Measurements from ENCODE around the gene YWHAH.

The YWHAH gene

DNA sequence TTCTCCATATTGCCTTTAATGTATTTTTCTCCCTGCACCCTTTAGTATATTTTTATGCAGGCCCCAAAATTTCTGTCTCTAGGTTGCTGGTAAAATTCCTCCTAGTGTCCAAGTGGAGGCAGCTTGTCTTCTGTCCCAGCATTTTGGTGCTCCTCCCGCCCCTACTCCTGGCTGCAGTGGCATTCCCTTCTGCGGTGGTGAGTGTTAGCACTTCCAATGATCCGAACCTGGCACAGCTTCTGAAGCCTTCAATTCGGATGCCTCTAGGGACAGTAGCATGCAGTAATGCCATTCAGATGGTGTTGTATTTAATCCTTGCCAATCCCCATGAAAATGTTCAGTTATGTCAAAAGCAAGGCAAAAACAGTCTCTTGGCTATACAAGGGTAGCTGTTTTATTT is 5.9 kb downstream of the YWHAH start:
- Mint-ChIP-seq H3K27me3 (no peaks in the 10 kb centered on the region), H3K27ac (no peak overlapping the region), H3K4me1 (peaks cover 25% of the 10 kb centered on the region), H3K9me3 (no peaks in the 10 kb centered on the region), H3K4me3 (no peak overlapping the region), H3K36me3 (peaks cover 2% of the 10 kb centered on the region)
- ATAC-seq (ENCODE audit: low read depth) (no peak), DNase-seq (ENCODE audit: low spot score in 2 of 2) (no peak)

DNA sequence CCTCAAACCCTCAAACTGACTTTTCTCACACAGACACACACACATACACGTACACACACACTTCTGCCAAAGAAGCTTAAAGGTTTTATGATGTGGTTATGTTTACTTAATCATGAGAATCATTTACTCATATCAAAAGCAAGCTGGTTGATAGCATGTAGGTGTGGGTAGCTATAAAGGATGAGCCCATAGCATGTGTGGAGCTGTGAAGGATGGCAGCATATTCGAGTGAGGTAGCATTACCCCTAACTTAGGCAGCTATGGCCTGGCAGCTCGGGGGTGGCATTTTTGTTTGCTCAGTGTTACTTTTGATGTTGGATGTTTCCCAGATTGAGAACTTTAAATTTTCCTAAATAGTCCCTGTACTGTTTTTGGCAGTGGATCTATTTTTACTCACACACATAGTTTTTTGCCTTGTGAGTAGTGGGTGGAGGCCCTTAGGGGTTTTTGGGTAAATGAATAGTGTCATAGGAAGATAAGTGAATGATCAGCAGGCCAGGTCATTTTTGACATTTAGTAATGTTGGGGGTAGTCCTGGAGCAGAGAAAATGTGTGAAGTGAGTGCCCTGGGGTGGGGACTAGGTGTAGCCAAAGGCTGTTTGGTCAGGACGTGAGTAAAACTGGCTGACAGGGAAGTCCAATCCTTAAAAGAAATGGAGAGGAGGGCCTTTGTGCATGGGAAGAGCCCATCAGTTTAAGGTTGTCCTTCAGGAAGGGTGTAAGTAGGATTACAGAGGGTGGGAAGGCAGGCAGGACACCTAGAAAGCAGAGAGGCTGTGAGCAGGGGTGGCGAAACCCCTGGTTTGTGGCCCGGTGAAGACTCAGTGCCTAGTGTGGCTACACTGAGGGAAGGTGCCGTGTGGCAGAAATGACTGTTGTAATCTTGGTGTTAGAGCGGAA is 7.1 kb downstream of the YWHAH start:
- DNase-seq (ENCODE audit: low spot score in 2 of 2) (no peak), ATAC-seq (ENCODE audit: low read depth) (no peak)
- Mint-ChIP-seq H3K4me3 (no peak overlapping the region), H3K27me3 (no peaks in the 10 kb centered on the region), H3K27ac (peak overlapping the region; percentile 71), H3K9me3 (no peaks in the 10 kb centered on the region), H3K36me3 (peaks cover 9% of the 10 kb centered on the region), H3K4me1 (peaks cover 25% of the 10 kb centered on the region)

GRCh38 chr22:31952094-31952401 is 7.7 kb downstream of the YWHAH start:
- Mint-ChIP-seq H3K9me3 (no peaks in the 10 kb centered on the region), H3K36me3 (peaks cover 15% of the 10 kb centered on the region), H3K27me3 (no peaks in the 10 kb centered on the region), H3K4me1 (peaks cover 24% of the 10 kb centered on the region), H3K4me3 (no peak overlapping the region), H3K27ac (no peak overlapping the region)
- DNase-seq (ENCODE audit: low spot score in 2 of 2) (no peak), ATAC-seq (ENCODE audit: low read depth) (no peak)

DNA sequence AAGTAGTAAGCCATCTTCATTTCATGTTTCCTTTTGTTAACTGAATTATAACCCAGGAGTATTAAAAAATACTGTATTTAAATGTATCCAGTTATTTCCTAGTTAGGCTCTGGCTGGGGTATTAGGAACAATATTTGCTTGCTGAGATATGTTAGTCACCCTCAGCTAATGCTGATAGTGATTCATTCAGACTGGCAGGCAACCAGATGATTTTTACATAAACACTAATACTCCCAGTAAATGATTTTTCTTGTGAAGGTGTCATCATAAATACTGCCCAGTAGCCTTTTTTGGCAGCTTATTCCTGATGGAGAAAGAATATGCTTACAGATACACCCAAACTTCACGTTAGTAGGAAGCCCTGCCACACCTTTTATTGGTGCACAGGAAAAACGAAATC is 8.1 kb downstream of the YWHAH start:
- DNase-seq (ENCODE audit: low spot score in 2 of 2) (no peak), ATAC-seq (ENCODE audit: low read depth) (no peak)
- no peak overlapping the region for H3K4me3 Mint-ChIP-seq
- no peaks in the 10 kb centered on the region for H3K27me3 Mint-ChIP-seq
- H3K27ac Mint-ChIP-seq, result no peak overlapping the region
- no peaks in the 10 kb centered on the region for H3K9me3 Mint-ChIP-seq
- H3K36me3 Mint-ChIP-seq, result peaks cover 15% of the 10 kb centered on the region
- H3K4me1 Mint-ChIP-seq, result peaks cover 20% of the 10 kb centered on the region

DNA sequence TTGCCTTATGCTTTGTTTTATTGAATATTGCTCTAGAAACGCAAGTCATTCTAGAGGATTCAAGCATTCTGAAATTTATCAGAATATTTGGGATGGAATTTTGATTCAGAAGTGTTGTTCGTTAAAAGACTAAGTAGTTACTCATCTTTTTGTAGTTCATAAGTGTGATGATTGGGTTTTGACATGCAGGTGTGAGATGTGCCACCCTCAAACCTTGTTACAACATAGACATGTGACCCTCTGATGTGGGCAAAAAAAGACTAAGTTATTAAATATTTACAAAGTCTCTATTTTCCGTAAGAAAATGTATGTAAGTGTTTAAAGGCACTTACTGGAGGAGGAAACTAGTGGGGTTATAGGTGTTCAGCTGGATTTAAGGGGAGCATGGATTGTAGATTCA is 8.9 kb downstream of the YWHAH start:
- DNase-seq (ENCODE audit: low spot score in 2 of 2), result no peak
- ATAC-seq (ENCODE audit: low read depth), result no peak
- Mint-ChIP-seq H3K27me3 (no peaks in the 10 kb centered on the region), H3K36me3 (peaks cover 13% of the 10 kb centered on the region), H3K4me1 (peaks cover 20% of the 10 kb centered on the region), H3K4me3 (no peak overlapping the region), H3K27ac (no peak overlapping the region), H3K9me3 (no peaks in the 10 kb centered on the region)

GRCh38 chr22:31954535-31955523 is 10.5 kb downstream of the YWHAH start:
- H3K9me3 Mint-ChIP-seq, result no peaks in the 10 kb centered on the region
- DNase-seq (ENCODE audit: low spot score in 2 of 2) (no peak), ATAC-seq (ENCODE audit: low read depth) (no peak)
- H3K4me3 Mint-ChIP-seq, result no peak overlapping the region
- H3K27ac Mint-ChIP-seq, result no peak overlapping the region
- peaks cover 20% of the 10 kb centered on the region for H3K4me1 Mint-ChIP-seq
- H3K36me3 Mint-ChIP-seq, result peaks cover 17% of the 10 kb centered on the region
- no peaks in the 10 kb centered on the region for H3K27me3 Mint-ChIP-seq

DNA sequence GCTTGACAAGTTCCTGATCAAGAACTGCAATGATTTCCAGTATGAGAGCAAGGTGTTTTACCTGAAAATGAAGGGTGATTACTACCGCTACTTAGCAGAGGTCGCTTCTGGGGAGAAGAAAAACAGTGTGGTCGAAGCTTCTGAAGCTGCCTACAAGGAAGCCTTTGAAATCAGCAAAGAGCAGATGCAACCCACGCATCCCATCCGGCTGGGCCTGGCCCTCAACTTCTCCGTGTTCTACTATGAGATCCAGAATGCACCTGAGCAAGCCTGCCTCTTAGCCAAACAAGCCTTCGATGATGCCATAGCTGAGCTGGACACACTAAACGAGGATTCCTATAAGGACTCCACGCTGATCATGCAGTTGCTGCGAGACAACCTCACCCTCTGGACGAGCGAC is 12.0 kb downstream of the YWHAH start:
- Mint-ChIP-seq H3K4me3 (no peak overlapping the region), H3K36me3 (peaks cover 17% of the 10 kb centered on the region), H3K27ac (no peak overlapping the region), H3K27me3 (no peaks in the 10 kb centered on the region), H3K4me1 (peaks cover 20% of the 10 kb centered on the region), H3K9me3 (no peaks in the 10 kb centered on the region)
- no peak for DNase-seq (ENCODE audit: low spot score in 2 of 2)
- ATAC-seq (ENCODE audit: low read depth), result no peak

- Mint-ChIP-seq H3K4me3 (no peak overlapping the region), H3K27me3 (no peaks in the 10 kb centered on the region), H3K9me3 (no peaks in the 10 kb centered on the region), H3K27ac (peak overlapping the region; percentile 52), H3K4me1 (peaks cover 12% of the 10 kb centered on the region), H3K36me3 (peaks cover 17% of the 10 kb centered on the region)
- DNase-seq (ENCODE audit: low spot score in 2 of 2) (no peak), ATAC-seq (ENCODE audit: low read depth) (no peak)
These were observed 13.7 kb downstream of the YWHAH start for GRCh38 chr22:31957970-31958594.

DNA sequence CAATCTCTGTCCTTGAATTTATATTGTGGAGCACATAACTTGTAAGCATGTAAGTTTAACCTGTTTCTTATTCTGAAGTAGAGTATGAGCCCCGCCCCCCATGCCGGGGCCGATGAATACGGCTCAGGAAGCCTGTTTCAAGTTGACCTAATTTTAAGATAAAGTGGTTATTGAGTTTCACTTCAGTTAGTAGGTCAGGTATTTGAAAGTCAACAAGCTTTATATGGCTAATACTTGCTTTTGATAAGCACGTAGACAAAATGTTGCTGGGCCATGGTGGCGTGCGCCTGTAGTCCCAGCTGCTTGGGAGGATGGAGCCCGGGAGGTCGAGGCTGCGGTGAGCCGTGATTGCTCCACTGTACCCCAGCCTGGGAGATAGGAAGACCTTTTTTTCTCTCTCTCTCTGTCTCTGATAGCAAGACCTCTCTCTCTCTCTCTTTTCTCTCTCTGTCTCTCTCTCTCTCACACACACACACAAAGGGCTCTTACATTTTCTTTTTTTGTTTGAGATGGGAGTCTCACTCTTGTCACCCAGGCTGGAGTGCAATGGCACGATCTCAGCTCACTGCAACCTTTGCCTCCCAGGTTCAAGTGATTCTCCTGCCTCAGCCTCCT is 14.4 kb downstream of the YWHAH start:
- Mint-ChIP-seq H3K4me1 (peaks cover 9% of the 10 kb centered on the region), H3K27me3 (no peaks in the 10 kb centered on the region), H3K9me3 (no peaks in the 10 kb centered on the region), H3K4me3 (no peak overlapping the region), H3K36me3 (peaks cover 17% of the 10 kb centered on the region), H3K27ac (peak overlapping the region; percentile 52)
- ATAC-seq (ENCODE audit: low read depth) (no peak), DNase-seq (ENCODE audit: low spot score in 2 of 2) (no peak)

DNA sequence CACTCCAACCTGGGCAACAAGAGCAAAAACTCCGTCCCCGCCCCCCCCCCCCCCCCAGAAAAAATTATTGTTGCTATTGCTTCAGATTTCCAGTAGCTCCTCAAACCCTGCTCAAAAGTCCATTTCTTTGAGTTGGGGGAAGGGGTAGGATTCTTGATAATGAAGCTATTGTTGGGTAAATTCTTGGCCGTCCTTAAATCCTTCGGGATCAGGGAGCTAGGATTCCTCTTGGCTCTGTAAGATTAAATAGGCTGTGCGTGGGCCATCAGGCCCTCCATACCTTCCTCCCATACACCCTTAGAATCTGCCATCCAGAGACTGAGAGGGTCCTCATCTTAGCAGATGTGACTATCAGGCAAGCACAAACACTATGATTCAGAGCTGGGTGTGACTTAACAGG is 16.4 kb downstream of the YWHAH start:
- no peak overlapping the region for H3K4me3 Mint-ChIP-seq
- H3K27me3 Mint-ChIP-seq, result peaks cover 5% of the 10 kb centered on the region
- H3K36me3 Mint-ChIP-seq, result peaks cover 16% of the 10 kb centered on the region
- no peaks in the 10 kb centered on the region for H3K9me3 Mint-ChIP-seq
- DNase-seq (ENCODE audit: low spot score in 2 of 2) (no peak), ATAC-seq (ENCODE audit: low read depth) (no peak)
- no peaks in the 10 kb centered on the region for H3K4me1 Mint-ChIP-seq
- H3K27ac Mint-ChIP-seq, result no peak overlapping the region

DNA sequence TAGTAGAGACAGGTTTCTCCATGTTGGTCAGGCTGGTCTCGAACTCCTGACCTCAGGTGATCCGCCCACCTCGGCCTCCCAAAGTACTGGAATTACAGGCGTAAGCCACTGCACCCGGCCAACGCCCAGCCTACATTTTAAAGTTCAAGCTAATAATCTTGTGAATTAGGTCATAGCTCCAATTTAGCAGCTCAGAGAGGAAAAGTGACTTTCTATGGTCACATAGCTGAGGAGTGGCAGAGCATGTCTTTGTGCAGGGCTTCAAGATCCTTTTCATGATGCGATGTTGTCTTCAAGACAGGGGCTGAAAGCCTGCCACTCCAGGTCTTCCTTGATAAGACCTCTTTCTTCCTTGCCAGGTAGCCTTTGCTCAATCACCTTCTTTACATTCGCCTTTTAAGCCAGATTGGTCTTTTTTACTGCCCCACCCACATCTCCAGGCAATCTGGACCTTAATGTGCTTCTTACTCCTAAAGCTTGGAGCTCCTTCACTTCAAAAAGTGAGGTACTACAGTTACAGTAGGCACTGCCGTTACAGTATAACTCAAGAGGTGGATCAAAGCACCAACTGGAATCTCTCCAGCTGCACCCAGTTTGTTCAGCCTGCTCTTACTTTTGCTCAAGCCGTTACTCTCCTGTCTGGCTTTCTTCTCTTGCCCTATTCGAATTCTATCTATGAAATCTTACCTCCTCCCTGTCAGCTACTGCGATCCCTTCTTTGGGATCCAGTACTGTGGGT is 18.2 kb downstream of the YWHAH start:
- Mint-ChIP-seq H3K9me3 (no peaks in the 10 kb centered on the region), H3K4me3 (no peak overlapping the region), H3K27ac (no peak overlapping the region), H3K27me3 (peaks cover 5% of the 10 kb centered on the region), H3K4me1 (no peaks in the 10 kb centered on the region), H3K36me3 (peaks cover 4% of the 10 kb centered on the region)
- no peak for DNase-seq (ENCODE audit: low spot score in 2 of 2)
- no peak for ATAC-seq (ENCODE audit: low read depth)

DNA sequence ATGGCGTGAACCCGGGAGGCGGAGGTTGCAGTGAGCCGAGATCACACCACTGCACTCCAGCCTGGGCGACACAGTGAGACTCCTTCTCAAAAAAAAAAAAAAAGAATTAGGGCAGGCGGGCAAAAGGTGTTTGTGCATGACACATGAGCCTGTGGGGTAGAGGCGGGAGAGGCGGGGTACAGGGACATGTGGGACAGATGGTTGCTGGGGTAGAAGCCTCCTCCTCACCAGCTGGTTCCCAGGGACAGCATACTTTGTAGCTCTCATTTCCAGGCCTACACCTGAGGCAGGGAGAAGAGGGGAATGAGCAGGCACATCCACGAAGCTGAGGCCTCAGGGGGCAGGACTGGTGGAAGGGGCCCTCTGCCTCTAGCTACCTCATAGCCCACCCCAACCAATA is 23.7 kb downstream of the YWHAH start:
- Mint-ChIP-seq H3K27me3 (peaks cover 5% of the 10 kb centered on the region), H3K27ac (no peak overlapping the region), H3K36me3 (no peaks in the 10 kb centered on the region), H3K4me3 (no peak overlapping the region), H3K4me1 (peaks cover 15% of the 10 kb centered on the region), H3K9me3 (no peaks in the 10 kb centered on the region)
- ATAC-seq (ENCODE audit: low read depth), result no peak
- DNase-seq (ENCODE audit: low spot score in 2 of 2), result no peak

DNA sequence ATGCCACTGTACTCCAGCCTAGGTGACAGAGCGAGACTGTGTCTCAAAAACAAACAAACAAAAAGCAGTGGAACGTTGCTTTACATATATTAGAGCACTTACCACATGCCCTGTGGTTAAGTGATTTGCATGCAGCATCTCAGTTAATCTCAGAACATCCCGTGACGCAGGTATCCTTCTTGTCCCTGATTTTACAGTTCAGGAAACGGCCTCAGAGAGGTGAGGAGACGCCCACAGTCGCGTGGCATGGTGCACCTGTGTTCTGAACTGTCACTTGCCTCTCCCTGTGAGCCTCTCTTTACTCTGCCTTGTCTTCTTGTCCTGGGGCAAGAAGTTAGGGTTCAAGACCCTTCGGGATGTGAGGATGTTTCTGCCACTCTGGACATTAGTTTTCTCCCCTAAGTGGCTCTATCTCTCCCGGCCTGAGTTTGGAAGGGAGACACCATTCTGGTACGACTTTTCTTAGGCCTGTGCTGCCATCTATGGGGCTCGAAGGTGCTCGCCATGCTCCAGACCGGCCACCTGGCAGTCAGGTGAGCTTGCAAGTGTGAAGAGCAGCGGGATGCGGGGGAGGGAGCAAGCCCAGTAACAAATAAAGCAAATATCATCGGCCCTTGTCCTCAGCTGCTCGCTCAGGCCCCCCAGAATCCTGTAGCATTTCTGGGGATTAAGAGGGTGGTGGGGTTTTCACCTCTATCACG is 25.6 kb downstream of the YWHAH start:
- Mint-ChIP-seq H3K27me3 (peaks cover 3% of the 10 kb centered on the region), H3K4me3 (peak overlapping the region; percentile 78), H3K36me3 (no peaks in the 10 kb centered on the region), H3K27ac (peak overlapping the region; percentile 77), H3K4me1 (peaks cover 15% of the 10 kb centered on the region), H3K9me3 (no peaks in the 10 kb centered on the region)
- ATAC-seq (ENCODE audit: low read depth), result peak; percentile 74
- peak; percentile 63 for DNase-seq (ENCODE audit: low spot score in 2 of 2)
